Effector memory CD4-positive, alpha-beta T cell (primary cell): ENCODE data around the gene RPS6KC1.
"Not testable (repeated sequence)": the region's sequence is repeated elsewhere in the genome, so short reads cannot be mapped to it uniquely, and the experiment has no call there.

Experiments used
- DNase-seq, 3 donors: peaks; one replicate each; pipeline ENCODE4 v3.0.0-alpha.2; 2020
- H3K27ac ChIP-seq: 2 replicates; pipeline ENCODE4 v1.7.0; 2013; ENCODE audit warnings: mild to moderate bottlenecking, low read length, moderate library complexity; ENCODE audit not compliant: insufficient read depth, poor library complexity, severe bottlenecking
- H3K27me3 ChIP-seq: replicated peaks from 2 replicates; pipeline ENCODE4 v1.7.0; 2013; ENCODE audit warnings: mild to moderate bottlenecking, low read length; ENCODE audit not compliant: insufficient read depth, control insufficient read depth, poor library complexity, severe bottlenecking
- H3K36me3 ChIP-seq: 2 replicates; pipeline ENCODE4 v1.7.0; 2013; ENCODE audit warnings: mild to moderate bottlenecking, low read length, moderate library complexity; ENCODE audit not compliant: control insufficient read depth, insufficient read depth
- H3K4me1 ChIP-seq: 2 replicates; pipeline ENCODE4 v1.7.0; 2013; ENCODE audit warnings: low read length, mild to moderate bottlenecking; ENCODE audit not compliant: control insufficient read depth, insufficient read depth, poor library complexity, severe bottlenecking
- H3K4me3 ChIP-seq: 2 replicates; pipeline ENCODE4 v1.7.0; 2013; ENCODE audit warnings: low read length, low read depth, mild to moderate bottlenecking; ENCODE audit not compliant: insufficient read depth, poor library complexity, severe bottlenecking
- H3K9me3 ChIP-seq: 2 replicates; pipeline ENCODE4 v1.7.0; 2013; ENCODE audit warnings: mild to moderate bottlenecking, low read length, moderate library complexity; ENCODE audit not compliant: control insufficient read depth

RPS6KC1 gene

GRCh38 chr1:213194383-213194782, 143.3 kb downstream of the RPS6KC1 start:
- DNase-seq: no peak
- H3K27me3 ChIP-seq: no peaks in the 10 kb centered on the region
- H3K36me3 ChIP-seq: no peaks in the 10 kb centered on the region
- no peaks in the 10 kb centered on the region for H3K9me3 ChIP-seq
- H3K4me3 ChIP-seq: no peak overlapping the region
- H3K27ac ChIP-seq: no peak overlapping the region
- H3K4me1 ChIP-seq: no peaks in the 10 kb centered on the region

- Histone ChIP-seq H3K27ac (no peak overlapping the region), H3K9me3 (no peaks in the 10 kb centered on the region), H3K4me3 (no peak overlapping the region), H3K4me1 (no peaks in the 10 kb centered on the region), H3K36me3 (no peaks in the 10 kb centered on the region), H3K27me3 (no peaks in the 10 kb centered on the region)
- DNase-seq: no peak
Measured at GRCh38 chr1:213194855-213195254, 143.8 kb downstream of the RPS6KC1 start.

GRCh38 chr1:213196328-213197054, 145.4 kb downstream of the RPS6KC1 start:
- H3K4me1 ChIP-seq, H3K4me3 ChIP-seq, H3K36me3 ChIP-seq, H3K27me3 ChIP-seq, H3K9me3 ChIP-seq, DNase-seq, H3K27ac ChIP-seq: not testable (repeated sequence)

- DNase-seq: no peak
- Histone ChIP-seq H3K4me1 (no peaks in the 10 kb centered on the region), H3K9me3 (no peaks in the 10 kb centered on the region)
Measured at GRCh38 chr1:213200630-213201029, 149.6 kb downstream of the RPS6KC1 start.

GRCh38 chr1:213201380-213202155, 150.5 kb downstream of the RPS6KC1 start:
- H3K4me1 ChIP-seq: no peaks in the 10 kb centered on the region
- no peaks in the 10 kb centered on the region for H3K27me3 ChIP-seq
- DNase-seq: no peak
- H3K36me3 ChIP-seq: peaks cover 4% of the 10 kb centered on the region
- H3K4me3 ChIP-seq: no peak overlapping the region
- no peak overlapping the region for H3K27ac ChIP-seq
- no peaks in the 10 kb centered on the region for H3K9me3 ChIP-seq

More at GRCh38 chr1:213200630-213201029, 149.6 kb downstream of the RPS6KC1 start:
- Histone ChIP-seq H3K4me3 (no peak overlapping the region), H3K36me3 (peaks cover 4% of the 10 kb centered on the region), H3K27me3 (no peaks in the 10 kb centered on the region), H3K27ac (no peak overlapping the region)

GRCh38 chr1:213211201-213211600, 160.2 kb downstream of the RPS6KC1 start:
- Histone ChIP-seq H3K9me3 (no peaks in the 10 kb centered on the region), H3K36me3 (peaks cover 6% of the 10 kb centered on the region), H3K27me3 (no peaks in the 10 kb centered on the region), H3K4me1 (no peaks in the 10 kb centered on the region), H3K27ac (no peak overlapping the region), H3K4me3 (no peak overlapping the region)
- no peak for DNase-seq

- not testable (repeated sequence) for H3K36me3 ChIP-seq, H3K4me3 ChIP-seq, DNase-seq
Measured at GRCh38 chr1:213219076-213219475, 168.0 kb downstream of the RPS6KC1 start.

GRCh38 chr1:213221209-213221608, 170.2 kb downstream of the RPS6KC1 start:
- no peak for DNase-seq
- H3K27ac ChIP-seq: no peak overlapping the region
- H3K36me3 ChIP-seq: no peaks in the 10 kb centered on the region
- no peak overlapping the region for H3K4me3 ChIP-seq
- H3K27me3 ChIP-seq: no peaks in the 10 kb centered on the region
- H3K4me1 ChIP-seq: no peaks in the 10 kb centered on the region
- no peaks in the 10 kb centered on the region for H3K9me3 ChIP-seq

More at GRCh38 chr1:213219076-213219475, 168.0 kb downstream of the RPS6KC1 start:
- H3K27me3 ChIP-seq, H3K4me1 ChIP-seq, H3K9me3 ChIP-seq, H3K27ac ChIP-seq: not testable (repeated sequence)

- H3K4me3 ChIP-seq: no peak overlapping the region
Measured at GRCh38 chr1:213227458-213227857, 176.4 kb downstream of the RPS6KC1 start.

GRCh38 chr1:213231795-213232231, 180.8 kb downstream of the RPS6KC1 start:
- Histone ChIP-seq H3K27me3 (no peaks in the 10 kb centered on the region), H3K9me3 (no peaks in the 10 kb centered on the region), H3K4me3 (no peak overlapping the region), H3K4me1 (no peaks in the 10 kb centered on the region), H3K36me3 (no peaks in the 10 kb centered on the region), H3K27ac (no peak overlapping the region)
- DNase-seq: no peak

More at GRCh38 chr1:213227458-213227857, 176.4 kb downstream of the RPS6KC1 start:
- DNase-seq: no peak
- H3K9me3 ChIP-seq: no peaks in the 10 kb centered on the region
- no peaks in the 10 kb centered on the region for H3K36me3 ChIP-seq
- H3K4me1 ChIP-seq: no peaks in the 10 kb centered on the region
- no peaks in the 10 kb centered on the region for H3K27me3 ChIP-seq
- H3K27ac ChIP-seq: no peak overlapping the region
